ENCODE data around the gene SLC35F3.

The SLC35F3 gene

DNA sequence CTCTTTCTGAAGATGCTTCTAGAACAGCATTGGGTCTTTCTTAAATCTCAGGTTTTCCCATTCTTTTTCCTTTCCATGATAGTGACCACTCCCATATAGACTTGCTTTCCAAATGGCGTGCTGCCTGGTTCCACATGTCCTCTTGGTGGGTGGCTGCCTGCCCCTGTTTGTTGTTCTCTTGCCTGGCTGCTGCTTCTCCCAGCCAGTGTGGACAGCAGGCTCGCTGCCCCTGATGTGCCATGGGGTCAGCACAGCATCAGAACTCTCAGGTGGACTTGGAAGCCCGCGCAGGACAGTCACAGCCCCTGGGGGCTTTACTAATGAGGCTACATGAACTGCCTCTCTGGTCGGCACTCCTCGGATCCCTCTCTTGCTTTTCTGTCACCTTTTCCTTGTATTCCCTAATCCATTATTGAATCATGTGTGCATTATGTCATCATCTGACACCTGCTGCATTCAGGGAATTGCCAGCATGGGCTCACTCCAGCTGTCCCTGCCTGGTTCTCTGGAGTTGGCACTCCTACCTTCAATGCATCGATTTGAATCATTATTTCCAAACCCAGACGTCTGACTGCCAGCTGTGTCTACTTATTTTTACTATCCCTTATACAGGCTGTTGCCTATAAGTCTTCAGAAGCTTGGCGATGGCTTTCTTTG, 368.3 kb downstream of the SLC35F3 start:
- no peak for TF ChIP-seq CREB1 (IDR thresholded peaks at IDR 0.05; ENCODE audit: low read depth)
- TF ChIP-seq NFIC (IDR thresholded peaks at IDR 0.05), result no peak
- TF ChIP-seq, protein P1, sequence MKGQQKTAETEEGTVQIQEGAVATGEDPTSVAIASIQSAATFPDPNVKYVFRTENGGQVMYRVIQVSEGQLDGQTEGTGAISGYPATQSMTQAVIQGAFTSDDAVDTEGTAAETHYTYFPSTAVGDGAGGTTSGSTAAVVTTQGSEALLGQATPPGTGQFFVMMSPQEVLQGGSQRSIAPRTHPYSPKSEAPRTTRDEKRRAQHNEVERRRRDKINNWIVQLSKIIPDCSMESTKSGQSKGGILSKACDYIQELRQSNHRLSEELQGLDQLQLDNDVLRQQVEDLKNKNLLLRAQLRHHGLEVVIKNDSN (IDR thresholded peaks at IDR 0.05), result no peak
- TF ChIP-seq TEAD4 (IDR thresholded peaks at IDR 0.05), result no peak
- TF ChIP-seq EGR1 (IDR thresholded peaks at IDR 0.05), result no peak
- TF ChIP-seq FOXM1 (IDR thresholded peaks at IDR 0.05; ENCODE audit: borderline replicate concordance, low read depth), result no peak
- TF ChIP-seq EP300 (IDR thresholded peaks at IDR 0.05; ENCODE audit: borderline replicate concordance), result no peak
- no peak for TF ChIP-seq MAX (IDR thresholded peaks at IDR 0.05)
- TF ChIP-seq ZBTB7A (IDR thresholded peaks at IDR 0.05; ENCODE audit: low read depth), result no peak
- no peak for TF ChIP-seq TAF1 (IDR thresholded peaks at IDR 0.05; ENCODE audit: low read depth)
- TF ChIP-seq TCF12 (IDR thresholded peaks at IDR 0.05; ENCODE audit: low read depth), result no peak
- no peak for TF ChIP-seq CEBPB (IDR thresholded peaks at IDR 0.05)
- TF ChIP-seq RAD21 (IDR thresholded peaks at IDR 0.05; ENCODE audit: low read depth), result no peak
- TF ChIP-seq REST (IDR thresholded peaks at IDR 0.05; ENCODE audit: low read depth), result no peak
- no peak for TF ChIP-seq YY1 (IDR thresholded peaks at IDR 0.05; ENCODE audit: low read depth)

- TF ChIP-seq ZBTB7A (IDR thresholded peaks at IDR 0.05; ENCODE audit: low read depth) (no peak), CREB1 (IDR thresholded peaks at IDR 0.05; ENCODE audit: low read depth) (no peak), NFIC (IDR thresholded peaks at IDR 0.05) (no peak), FOXM1 (IDR thresholded peaks at IDR 0.05; ENCODE audit: borderline replicate concordance, low read depth) (no peak), TCF12 (IDR thresholded peaks at IDR 0.05; ENCODE audit: low read depth) (no peak), MAX (IDR thresholded peaks at IDR 0.05) (no peak), CEBPB (IDR thresholded peaks at IDR 0.05) (no peak), REST (IDR thresholded peaks at IDR 0.05; ENCODE audit: low read depth) (no peak), TAF1 (IDR thresholded peaks at IDR 0.05; ENCODE audit: low read depth) (no peak), RAD21 (IDR thresholded peaks at IDR 0.05; ENCODE audit: low read depth) (no peak), YY1 (IDR thresholded peaks at IDR 0.05; ENCODE audit: low read depth) (no peak), TEAD4 (IDR thresholded peaks at IDR 0.05) (no peak)
- TF ChIP-seq, protein P1 (IDR thresholded peaks at IDR 0.05), result no peak
Measured at GRCh38 chr1:234273981-234274380, 369.5 kb downstream of the SLC35F3 start.

DNA sequence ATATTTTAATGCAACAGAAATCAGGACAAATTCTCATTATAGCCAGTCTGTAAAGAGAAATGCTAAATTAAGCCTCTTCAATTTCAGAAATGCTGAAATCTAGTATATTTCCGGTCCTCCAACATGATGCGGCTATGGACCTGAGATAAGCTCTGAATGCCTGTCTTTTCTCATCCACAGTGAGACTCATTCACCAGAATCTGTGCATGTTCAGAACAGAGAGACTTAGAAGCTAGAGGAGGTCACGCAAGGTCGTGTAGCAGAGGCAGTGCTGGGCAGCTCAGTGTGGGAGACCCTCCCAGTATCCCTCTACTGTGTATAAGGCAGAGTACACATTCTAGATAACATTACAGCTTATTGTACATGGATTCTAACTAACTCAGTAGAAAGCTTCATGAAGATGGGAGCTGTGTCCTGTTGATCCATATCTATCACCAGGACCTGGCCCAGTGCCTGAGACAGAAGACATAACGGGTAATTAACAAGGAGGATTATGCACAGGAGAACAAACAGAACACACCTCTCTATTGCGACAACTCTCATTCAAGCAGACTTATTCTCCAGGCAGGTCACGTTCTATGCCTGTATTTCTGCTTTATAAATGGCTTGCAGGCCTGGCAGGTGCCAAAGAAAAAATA, 371.8 kb downstream of the SLC35F3 start:
- TF ChIP-seq NFIC (IDR thresholded peaks at IDR 0.05) (no peak), CEBPB (IDR thresholded peaks at IDR 0.05) (no peak), TCF12 (IDR thresholded peaks at IDR 0.05; ENCODE audit: low read depth) (no peak), EGR1 (IDR thresholded peaks at IDR 0.05) (no peak), YY1 (IDR thresholded peaks at IDR 0.05; ENCODE audit: low read depth) (no peak), CREB1 (IDR thresholded peaks at IDR 0.05; ENCODE audit: low read depth) (no peak), RAD21 (IDR thresholded peaks at IDR 0.05; ENCODE audit: low read depth) (no peak), TAF1 (IDR thresholded peaks at IDR 0.05; ENCODE audit: low read depth) (no peak), ZBTB7A (IDR thresholded peaks at IDR 0.05; ENCODE audit: low read depth) (no peak), EP300 (IDR thresholded peaks at IDR 0.05; ENCODE audit: borderline replicate concordance) (no peak), MAX (IDR thresholded peaks at IDR 0.05) (no peak)

DNA sequence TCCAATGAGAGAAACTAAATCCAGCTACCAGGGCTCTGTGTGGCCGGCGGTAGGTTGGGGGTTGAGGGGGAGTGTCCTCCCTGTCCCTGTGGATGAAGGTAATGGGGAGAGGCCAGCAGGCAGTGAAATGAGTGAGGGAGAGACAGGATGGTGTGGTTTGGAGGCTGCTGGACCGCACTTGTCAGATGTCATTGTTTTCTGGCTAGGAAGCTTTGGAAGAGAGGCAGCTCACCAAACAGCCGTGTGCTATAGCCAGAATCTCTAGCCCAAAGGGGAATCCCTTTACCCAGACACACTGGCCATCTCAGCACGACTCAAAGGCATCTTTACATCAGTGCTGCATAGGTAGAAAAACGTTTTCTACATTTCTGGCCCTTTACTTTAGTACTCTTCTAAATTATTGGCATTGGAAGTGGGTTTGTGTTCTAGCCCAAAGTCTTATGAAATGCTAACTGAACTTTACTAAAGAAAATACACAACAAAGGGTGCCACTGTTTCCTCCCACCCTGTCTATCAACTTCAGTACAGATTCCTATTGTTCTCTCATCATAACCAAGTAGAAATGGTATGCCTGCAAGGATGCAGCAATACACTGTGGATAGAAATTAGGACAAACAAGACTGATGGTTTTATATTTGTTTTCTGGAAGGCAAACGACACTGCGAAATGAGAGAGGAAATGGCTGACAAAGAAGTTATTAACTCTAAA, 372.8 kb downstream of the SLC35F3 start:
- no peak for TF ChIP-seq MAX (IDR thresholded peaks at IDR 0.05)
- TF ChIP-seq YY1 (IDR thresholded peaks at IDR 0.05; ENCODE audit: low read depth), result no peak
- TF ChIP-seq REST (IDR thresholded peaks at IDR 0.05; ENCODE audit: low read depth), result no peak
- no peak for TF ChIP-seq FOXM1 (IDR thresholded peaks at IDR 0.05; ENCODE audit: borderline replicate concordance, low read depth)
- no peak for TF ChIP-seq TCF12 (IDR thresholded peaks at IDR 0.05; ENCODE audit: low read depth)
- TF ChIP-seq TAF1 (IDR thresholded peaks at IDR 0.05; ENCODE audit: low read depth), result no peak

All from Ishikawa (cell line).